ENCODE data around the gene ZNF846.

Gene ZNF846

GRCh38 chr19:9757544-9758501 lies 10.7 kb downstream of the ZNF846 start:
- Histone ChIP-seq H3K9me3 (ENCODE audit: control insufficient read depth, insufficient read depth, low read length) (peaks cover 15% of the 10 kb centered on the region), H3K4me3 (ENCODE audit: low read length) (no peak overlapping the region), H3K27ac (ENCODE audit: low read depth, low read length) (no peak overlapping the region)

GRCh38 chr19:9752701-9753443 lies 15.7 kb downstream of the ZNF846 start:
- no peaks in the 10 kb centered on the region for H3K4me1 ChIP-seq (ENCODE audit: control insufficient read depth, low read length)
- H3K4me3 ChIP-seq (ENCODE audit: low read length), result no peak overlapping the region
- H3F3A ChIP-seq (ENCODE audit: control insufficient read depth, insufficient read depth), result no peaks in the 10 kb centered on the region
- H3K9me3 ChIP-seq (ENCODE audit: control insufficient read depth, insufficient read depth, low read length), result peaks cover 7% of the 10 kb centered on the region
- no peaks in the 10 kb centered on the region for H3K9me2 ChIP-seq (replicated peaks; ENCODE audit: control insufficient read depth, low read length)
- no peaks in the 10 kb centered on the region for H3K27me3 ChIP-seq (ENCODE audit: control insufficient read depth, low read length)
- no peak overlapping the region for H3K4me2 ChIP-seq (ENCODE audit: low read length)
- TF ChIP-seq EZH2phosphoT487 (IDR thresholded peaks at IDR 0.05; ENCODE audit: borderline replicate concordance, low read length) (no peak), CTCF (IDR thresholded peaks at IDR 0.05; ENCODE audit: low read depth, low read length, poor library complexity, severe bottlenecking) (no peak)
- H4K20me1 ChIP-seq (ENCODE audit: control insufficient read depth, insufficient read depth, low read depth, low read length), result no peaks in the 10 kb centered on the region
- H3K79me2 ChIP-seq (ENCODE audit: control insufficient read depth, low read length), result no peaks in the 10 kb centered on the region
- H3K27ac ChIP-seq (ENCODE audit: low read depth, low read length), result no peak overlapping the region
- peaks cover 6% of the 10 kb centered on the region for H3K36me3 ChIP-seq (ENCODE audit: control insufficient read depth, low read length)

More at GRCh38 chr19:9757544-9758501, 10.7 kb downstream of the ZNF846 start:
- Histone ChIP-seq H3K79me2 (ENCODE audit: control insufficient read depth, low read length) (no peaks in the 10 kb centered on the region), H3K27me3 (ENCODE audit: control insufficient read depth, low read length) (no peaks in the 10 kb centered on the region), H3K4me2 (ENCODE audit: low read length) (no peak overlapping the region), H3F3A (ENCODE audit: control insufficient read depth, insufficient read depth) (no peaks in the 10 kb centered on the region), H4K20me1 (ENCODE audit: control insufficient read depth, insufficient read depth, low read depth, low read length) (no peaks in the 10 kb centered on the region), H3K9me2 (replicated peaks; ENCODE audit: control insufficient read depth, low read length) (no peaks in the 10 kb centered on the region), H3K36me3 (ENCODE audit: control insufficient read depth, low read length) (peaks cover 16% of the 10 kb centered on the region), H3K4me1 (ENCODE audit: control insufficient read depth, low read length) (no peaks in the 10 kb centered on the region)
- TF ChIP-seq CTCF (IDR thresholded peaks at IDR 0.05; ENCODE audit: low read depth, low read length, poor library complexity, severe bottlenecking), result no peak
- no peak for TF ChIP-seq EZH2phosphoT487 (IDR thresholded peaks at IDR 0.05; ENCODE audit: borderline replicate concordance, low read length)

- no peaks in the 10 kb centered on the region for H3K36me3 ChIP-seq (ENCODE audit: control insufficient read depth, low read length)
- H3K4me3 ChIP-seq (ENCODE audit: low read length), result no peak overlapping the region
- H3K27ac ChIP-seq (ENCODE audit: low read depth, low read length), result no peak overlapping the region
- no peaks in the 10 kb centered on the region for H4K20me1 ChIP-seq (ENCODE audit: control insufficient read depth, insufficient read depth, low read depth, low read length)
- no peaks in the 10 kb centered on the region for H3K79me2 ChIP-seq (ENCODE audit: control insufficient read depth, low read length)
- no peak for TF ChIP-seq CTCF (IDR thresholded peaks at IDR 0.05; ENCODE audit: low read depth, low read length, poor library complexity, severe bottlenecking)
- no peak for TF ChIP-seq EZH2phosphoT487 (IDR thresholded peaks at IDR 0.05; ENCODE audit: borderline replicate concordance, low read length)
- H3F3A ChIP-seq (ENCODE audit: control insufficient read depth, insufficient read depth), result no peaks in the 10 kb centered on the region
- H3K4me1 ChIP-seq (ENCODE audit: control insufficient read depth, low read length), result no peaks in the 10 kb centered on the region
- H3K9me2 ChIP-seq (replicated peaks; ENCODE audit: control insufficient read depth, low read length), result no peaks in the 10 kb centered on the region
- H3K9me3 ChIP-seq (ENCODE audit: control insufficient read depth, insufficient read depth, low read length), result no peaks in the 10 kb centered on the region; the same call in none of the 2 replicates
- H3K4me2 ChIP-seq (ENCODE audit: low read length), result no peak overlapping the region
- H3K27me3 ChIP-seq (ENCODE audit: control insufficient read depth, low read length), result no peaks in the 10 kb centered on the region
These were observed 17.1 kb downstream of the ZNF846 start for GRCh38 chr19:9751446-9751845.
